Muscle layer of colon (tissue), 2 donors: ENCODE measurements around the gene WNT7A.

Source experiments
- H3K27ac ChIP-seq: one replicate; pipeline ENCODE4 v1.7.0; 2013; ENCODE audit warnings: low read depth, mild to moderate bottlenecking, low read length, moderate library complexity
- H3K27me3 ChIP-seq, 2 donors: one replicate each; pipeline ENCODE4 v1.7.0; 2013; ENCODE audit warnings: low read length in 2 of 2, mild to moderate bottlenecking in 2 of 2; ENCODE audit not compliant: insufficient read depth in 2 of 2, control insufficient read depth in 1 of 2
- H3K36me3 ChIP-seq: one replicate; pipeline ENCODE4 v1.7.0; 2013; ENCODE audit warnings: mild to moderate bottlenecking, low read length; ENCODE audit not compliant: insufficient read depth
- H3K4me1 ChIP-seq: one replicate; pipeline ENCODE4 v1.7.0; 2013; ENCODE audit warnings: mild to moderate bottlenecking, low read length; ENCODE audit not compliant: insufficient read depth
- H3K4me3 ChIP-seq, 2 donors: one replicate each; pipeline ENCODE4 v1.7.0; 2013; ENCODE audit warnings: low read length in 2 of 2, low read depth in 1 of 2, mild to moderate bottlenecking in 1 of 2, moderate library complexity in 1 of 2
- H3K9ac ChIP-seq: one replicate; pipeline ENCODE4 v1.7.0; 2013; ENCODE audit warnings: low read length
- H3K9me3 ChIP-seq: one replicate; pipeline ENCODE4 v1.7.0; 2013; ENCODE audit warnings: mild to moderate bottlenecking, low read length
- donor health status: abdominal sarcoma.
- donor health status: Adenocarcinoma of cecum.

Gene WNT7A

GRCh38 chr3:13841826-13842225 is 38.0 kb downstream of the WNT7A start:
- Histone ChIP-seq H3K4me1 (no peaks in the 10 kb centered on the region), H3K9ac (no peak overlapping the region), H3K27ac (no peak overlapping the region), H3K4me3 (no peak overlapping the region), H3K9me3 (no peaks in the 10 kb centered on the region), H3K36me3 (no peaks in the 10 kb centered on the region), H3K27me3 (peaks cover 0 to 6% of the 10 kb centered on the region in 2 donors)

GRCh38 chr3:13841141-13841540 is 38.7 kb downstream of the WNT7A start:
- H3K27me3 ChIP-seq = peaks cover 0 to 6% of the 10 kb centered on the region in 2 donors

GRCh38 chr3:13840456-13840855 is 39.4 kb downstream of the WNT7A start:
- no peak overlapping the region for H3K9ac ChIP-seq
- H3K36me3 ChIP-seq = no peaks in the 10 kb centered on the region
- H3K4me1 ChIP-seq = no peaks in the 10 kb centered on the region
- H3K27me3 ChIP-seq = peaks cover 0 to 6% of the 10 kb centered on the region in 2 donors
- H3K27ac ChIP-seq = no peak overlapping the region
- H3K4me3 ChIP-seq = no peak overlapping the region
- H3K9me3 ChIP-seq = no peaks in the 10 kb centered on the region

More at GRCh38 chr3:13841141-13841540, 38.7 kb downstream of the WNT7A start:
- H3K9me3 ChIP-seq = no peaks in the 10 kb centered on the region
- no peaks in the 10 kb centered on the region for H3K36me3 ChIP-seq
- H3K4me1 ChIP-seq = no peaks in the 10 kb centered on the region
- H3K9ac ChIP-seq = no peak overlapping the region
- H3K27ac ChIP-seq = no peak overlapping the region
- H3K4me3 ChIP-seq = no peak overlapping the region

GRCh38 chr3:13839726-13840340 is 40.0 kb downstream of the WNT7A start:
- Histone ChIP-seq H3K4me1 (no peaks in the 10 kb centered on the region), H3K27ac (no peak overlapping the region), H3K9me3 (no peaks in the 10 kb centered on the region), H3K27me3 (peaks cover 0 to 3% of the 10 kb centered on the region in 2 donors), H3K36me3 (no peaks in the 10 kb centered on the region), H3K9ac (no peak overlapping the region), H3K4me3 (no peak overlapping the region)

- H3K36me3 ChIP-seq = no peaks in the 10 kb centered on the region
- H3K27me3 ChIP-seq = no peaks in the 10 kb centered on the region
- no peaks in the 10 kb centered on the region for H3K4me1 ChIP-seq
- H3K9me3 ChIP-seq = no peaks in the 10 kb centered on the region
- no peak overlapping the region for H3K9ac ChIP-seq
- H3K27ac ChIP-seq = no peak overlapping the region
- H3K4me3 ChIP-seq = no peak overlapping the region
Observed at GRCh38 chr3:13839253-13839652, 40.6 kb downstream of the WNT7A start.

- Histone ChIP-seq H3K4me3 (no peak overlapping the region), H3K4me1 (no peaks in the 10 kb centered on the region), H3K9me3 (no peaks in the 10 kb centered on the region), H3K9ac (no peak overlapping the region), H3K27me3 (no peaks in the 10 kb centered on the region), H3K27ac (no peak overlapping the region), H3K36me3 (no peaks in the 10 kb centered on the region)
Observed at GRCh38 chr3:13838421-13838820, 41.5 kb downstream of the WNT7A start.

- H3K36me3 ChIP-seq = no peaks in the 10 kb centered on the region
- H3K27me3 ChIP-seq = no peaks in the 10 kb centered on the region
- no peak overlapping the region for H3K27ac ChIP-seq
- H3K9me3 ChIP-seq = no peaks in the 10 kb centered on the region
- no peak overlapping the region for H3K4me3 ChIP-seq
- H3K4me1 ChIP-seq = no peaks in the 10 kb centered on the region
- no peak overlapping the region for H3K9ac ChIP-seq
Observed at GRCh38 chr3:13837751-13838150, 42.1 kb downstream of the WNT7A start.

- H3K27ac ChIP-seq = no peak overlapping the region
Observed at GRCh38 chr3:13836658-13837587, 42.9 kb downstream of the WNT7A start.

GRCh38 chr3:13835246-13835645 is 44.6 kb downstream of the WNT7A start:
- Histone ChIP-seq H3K4me1 (no peaks in the 10 kb centered on the region), H3K27ac (no peak overlapping the region), H3K27me3 (no peaks in the 10 kb centered on the region), H3K4me3 (no peak overlapping the region), H3K36me3 (no peaks in the 10 kb centered on the region), H3K9ac (no peak overlapping the region), H3K9me3 (no peaks in the 10 kb centered on the region)

More at GRCh38 chr3:13836658-13837587, 42.9 kb downstream of the WNT7A start:
- no peak overlapping the region for H3K9ac ChIP-seq
- H3K4me3 ChIP-seq = no peak overlapping the region
- no peaks in the 10 kb centered on the region for H3K4me1 ChIP-seq
- no peaks in the 10 kb centered on the region for H3K36me3 ChIP-seq
- no peaks in the 10 kb centered on the region for H3K27me3 ChIP-seq
- no peaks in the 10 kb centered on the region for H3K9me3 ChIP-seq

GRCh38 chr3:13834258-13835035 is 45.4 kb downstream of the WNT7A start:
- Histone ChIP-seq H3K27me3 (no peaks in the 10 kb centered on the region), H3K9me3 (no peaks in the 10 kb centered on the region), H3K27ac (no peak overlapping the region), H3K4me3 (no peak overlapping the region), H3K36me3 (no peaks in the 10 kb centered on the region), H3K4me1 (no peaks in the 10 kb centered on the region), H3K9ac (no peak overlapping the region)

GRCh38 chr3:13833506-13834257 is 46.2 kb downstream of the WNT7A start:
- Histone ChIP-seq H3K36me3 (no peaks in the 10 kb centered on the region), H3K27me3 (no peaks in the 10 kb centered on the region), H3K4me1 (no peaks in the 10 kb centered on the region)

More at GRCh38 chr3:13833506-13834257, 46.2 kb downstream of the WNT7A start:
- Histone ChIP-seq H3K9me3 (no peaks in the 10 kb centered on the region), H3K9ac (no peak overlapping the region), H3K4me3 (no peak overlapping the region), H3K27ac (no peak overlapping the region)
